GM23338 (cell line): ENCODE data around the gene UNC79. TPM values are rescaled to one million over a fixed set of nuclear protein-coding genes. Genes with fewer than 3 reads are reported as not detected.

Source experiments
- ATAC-seq: fragments of 200-7000 bp; cut with Tn5 transposase; 3 replicates; pipeline ENCODE4 v1.9.1; 2020
- DNase-seq: peaks from one replicate; pipeline ENCODE4 v3.0.0-alpha.2; 2015; ENCODE audit warnings: low spot score
- H2AFZ ChIP-seq: fragments of 200-600 bp; sonication (generic); 2 replicates; pipeline ENCODE4 v1.8.0; 2016; ENCODE audit warnings: antibody characterized with exemption, mild to moderate bottlenecking, moderate library complexity
- H3F3A ChIP-seq: fragments of 200-600 bp; sonication (generic); replicated peaks from 2 replicates; pipeline ENCODE4 v1.8.0; 2017; ENCODE audit warnings: antibody characterized with exemption, mixed run types, low read depth
- H3K27ac ChIP-seq: fragments of 200-600 bp; sonication (generic); 2 replicates; pipeline ENCODE4 v1.6.1; 2016; ENCODE audit warnings: low read depth
- H3K27me3 ChIP-seq: fragments of 200-600 bp; sonication (generic); 2 replicates; pipeline ENCODE4 v1.8.0; 2016; ENCODE audit warnings: mild to moderate bottlenecking, mixed run types, moderate library complexity; ENCODE audit not compliant: insufficient read depth
- H3K36me3 ChIP-seq: fragments of 200-600 bp; sonication (generic); 2 replicates; pipeline ENCODE4 v1.8.0; 2016; ENCODE audit warnings: mild to moderate bottlenecking; ENCODE audit not compliant: insufficient read depth
- H3K4me1 ChIP-seq: fragments of 200-600 bp; sonication (generic); 2 replicates; pipeline ENCODE4 v1.8.0; 2016; ENCODE audit warnings: mild to moderate bottlenecking, moderate library complexity; ENCODE audit not compliant: insufficient read depth
- H3K4me2 ChIP-seq: fragments of 200-600 bp; sonication (generic); 2 replicates; pipeline ENCODE4 v1.7.1; 2017; ENCODE audit warnings: mixed run types
- H3K4me3 ChIP-seq: fragments of 200-600 bp; sonication (generic); 2 replicates; pipeline ENCODE4 v1.6.1; 2016; ENCODE audit warnings: mixed run types
- H3K79me2 ChIP-seq: fragments of 200-600 bp; sonication (generic); replicated peaks from 2 replicates; pipeline ENCODE4 v1.8.0; 2017; ENCODE audit warnings: mild to moderate bottlenecking; ENCODE audit not compliant: insufficient read depth
- H3K9me2 ChIP-seq: fragments of 200-600 bp; sonication (generic); 2 replicates; pipeline ENCODE4 v1.8.0; 2017; ENCODE audit not compliant: insufficient read depth
- H4K20me1 ChIP-seq: fragments of 200-600 bp; sonication (generic); replicated peaks from 2 replicates; pipeline ENCODE4 v1.8.0; 2017; ENCODE audit warnings: mild to moderate bottlenecking; ENCODE audit not compliant: insufficient read depth
- H3K27ac Mint-ChIP-seq: 2 replicates; pipeline ENCODE4 v1.8.0; 2020; ENCODE audit warnings: inconsistent platforms, mild to moderate bottlenecking, moderate library complexity, mixed read lengths
- H3K27me3 Mint-ChIP-seq: 3 replicates; pipeline ENCODE4 v1.8.0; 2022; ENCODE audit warnings: low read depth, mild to moderate bottlenecking, moderate library complexity, mixed read lengths, inconsistent platforms; ENCODE audit not compliant: insufficient read depth, poor library complexity
- H3K36me3 Mint-ChIP-seq: 3 replicates; pipeline ENCODE4 v1.8.0; 2021; ENCODE audit warnings: low read depth, mild to moderate bottlenecking, inconsistent platforms, moderate library complexity, mixed read lengths
- H3K4me1 Mint-ChIP-seq: 3 replicates; pipeline ENCODE4 v1.8.0; 2020; ENCODE audit warnings: mild to moderate bottlenecking, inconsistent platforms, mixed read lengths
- H3K4me3 Mint-ChIP-seq: 3 replicates; pipeline ENCODE4 v1.8.0; 2021; ENCODE audit warnings: moderate library complexity, mild to moderate bottlenecking, inconsistent platforms, mixed read lengths
- H3K9me3 Mint-ChIP-seq: 3 replicates; pipeline ENCODE4 v1.8.0; 2020; ENCODE audit warnings: moderate library complexity, mild to moderate bottlenecking, inconsistent platforms, mixed read lengths
- CREB1 ChIP-seq: fragments of 250-450 bp; sonication (Bioruptor Pico); IDR thresholded peaks from 2 replicates; pipeline ENCODE4 v1.5.0; 2020; ENCODE audit warnings: low read depth, mild to moderate bottlenecking, moderate library complexity
- CTCF ChIP-seq, 2 experiments: fragments of 200-600 bp in 1 of 2; sonication (generic) in 1 of 2; conservative IDR thresholded peaks; 2 replicates each; pipeline versions ENCODE4 v1.5.1 to v1.6.1; 2016 to 2017; ENCODE audit warnings: antibody characterized with exemption in 2 of 2, low read depth in 2 of 2, mild to moderate bottlenecking in 2 of 2, moderate library complexity in 1 of 2
- ETS1 ChIP-seq: IDR thresholded peaks from 2 replicates; pipeline ENCODE4 v1.6.1; 2016; ENCODE audit warnings: antibody characterized with exemption
- EZH2 ChIP-seq: fragments of 200-600 bp; sonication (generic); IDR thresholded peaks from one replicate; pipeline ENCODE4 v1.8.0; 2017; ENCODE audit warnings: antibody characterized with exemption, mild to moderate bottlenecking, low read depth; ENCODE audit not compliant: unreplicated experiment
- EZH2phosphoT487 ChIP-seq: fragments of 200-600 bp; sonication (generic); IDR thresholded peaks from one replicate; pipeline ENCODE4 v1.8.1; 2018; ENCODE audit warnings: antibody characterized with exemption; ENCODE audit not compliant: unreplicated experiment
- JUNB ChIP-seq: IDR thresholded peaks from one replicate; pipeline ENCODE4 v1.6.1; 2016; ENCODE audit warnings: antibody characterized with exemption; ENCODE audit not compliant: unreplicated experiment
- NANOG ChIP-seq: IDR thresholded peaks from 2 replicates; pipeline ENCODE4 v1.6.1; 2016; ENCODE audit warnings: antibody characterized with exemption, borderline replicate concordance
- POLR2AphosphoS5 ChIP-seq: IDR thresholded peaks from 2 replicates; pipeline ENCODE4 v1.6.1; 2016; ENCODE audit warnings: antibody characterized with exemption, low read depth
- REST ChIP-seq: IDR thresholded peaks from one replicate; pipeline ENCODE4 v1.6.1; 2018; ENCODE audit warnings: antibody characterized with exemption; ENCODE audit not compliant: unreplicated experiment
- STAT1 ChIP-seq: IDR thresholded peaks from one replicate; pipeline ENCODE4 v1.6.1; 2016; ENCODE audit warnings: antibody characterized with exemption; ENCODE audit not compliant: unreplicated experiment
- ZNF114 ChIP-seq: fragments of 250-450 bp; sonication (Bioruptor Pico); IDR thresholded peaks from 2 replicates; pipeline ENCODE4 v1.5.0; 2020; ENCODE audit warnings: mild to moderate bottlenecking, moderate library complexity
- ZNF331 ChIP-seq: fragments of 250-450 bp; sonication (Bioruptor Pico); IDR thresholded peaks from 2 replicates; pipeline ENCODE4 v1.5.0; 2020; ENCODE audit warnings: low read depth, mild to moderate bottlenecking, moderate library complexity
- ZNF462 ChIP-seq: fragments of 250-450 bp; sonication (Bioruptor Pico); IDR thresholded peaks from 2 replicates; pipeline ENCODE4 v1.5.0; 2020; ENCODE audit warnings: mild to moderate bottlenecking, moderate library complexity
- polyA plus RNA-seq: library from polyadenylated mRNA; unstranded; fragments of >200 nt; fragmentation: Nextera tagmentation; extraction: Ambion mirVana; gene quantifications from 2 replicates; pipeline ENCODE4 v1.2.1, GENCODE V29; 2016
- total RNA-seq: library from RNA; depleted of rRNA; stranded (reverse); fragments of >200 nt; shearing (Covaris generic); gene quantifications from 2 replicates; pipeline ENCODE4 v1.2.3, GENCODE V29; 2014

UNC79 gene
- total and polyA plus RNA-seq, 2 experiments from 2014 or later: 1.8 to 3.6 TPM

- DNase-seq: no peak
- H3K9me2 ChIP-seq: no peaks in the 10 kb centered on the region
- H3K27ac Mint-ChIP-seq: no peak overlapping the region
- H3K4me3 Mint-ChIP-seq: no peak overlapping the region
- H4K20me1 ChIP-seq: no peaks in the 10 kb centered on the region
- no peaks in the 10 kb centered on the region for H3K4me1 ChIP-seq
- no peaks in the 10 kb centered on the region for H3F3A ChIP-seq
- H3K4me1 Mint-ChIP-seq: no peaks in the 10 kb centered on the region; the same call in 1 of the 3 replicates
- TF ChIP-seq REST: no peak
- no peak for TF ChIP-seq ETS1
- TF ChIP-seq STAT1: no peak
- no peak for TF ChIP-seq EZH2phosphoT487
- no peak for TF ChIP-seq ZNF462 (CRISPR knock-in tag)
- no peak for TF ChIP-seq NANOG
- no peak for TF ChIP-seq CTCF (conservative IDR thresholded peaks at IDR 0.05; ENCODE audit: low read depth in 2 of 2)
- no peak for TF ChIP-seq POLR2AphosphoS5
- TF ChIP-seq ZNF114 (CRISPR knock-in tag): no peak
- no peak for TF ChIP-seq ZNF331 (CRISPR knock-in tag)
- TF ChIP-seq EZH2: no peak
- no peak for TF ChIP-seq CREB1 (CRISPR knock-in tag)
- no peak for TF ChIP-seq JUNB
- no peak overlapping the region for H3K4me3 ChIP-seq
- H3K27ac ChIP-seq: no peak overlapping the region
- H3K27me3 Mint-ChIP-seq: peaks cover 5% of the 10 kb centered on the region
- H3K9me3 Mint-ChIP-seq: no peaks in the 10 kb centered on the region; the same call in 2 of the 3 replicates
- no peak overlapping the region for H3K4me2 ChIP-seq
- H2AFZ ChIP-seq: no peak overlapping the region
- H3K36me3 Mint-ChIP-seq: peaks cover 2% of the 10 kb centered on the region; the same call in 2 of the 3 replicates
- H3K27me3 ChIP-seq: no peaks in the 10 kb centered on the region
- H3K36me3 ChIP-seq: no peaks in the 10 kb centered on the region
- H3K79me2 ChIP-seq: no peaks in the 10 kb centered on the region
- no peak for ATAC-seq
Measured at GRCh38 chr14:93752980-93753561, 322.3 kb downstream of the UNC79 start.
